PC-3 (cell line): ENCODE results near the gene PRSS16.

ENCODE experiments used
- EZH2 ChIP-seq: fragments of 300-600 bp; sonication (generic); IDR thresholded peaks from one replicate; pipeline ENCODE4 v1.6.1; 2017; ENCODE audit warnings: antibody characterized with exemption, mild to moderate bottlenecking, low read length; ENCODE audit not compliant: unreplicated experiment
- TF ChIP-seq, protein P1 (sequence below): fragments of 300-600 bp; sonication (generic); conservative IDR thresholded peaks from 2 replicates; pipeline ENCODE4 v1.5.1; 2017; ENCODE audit warnings: antibody characterized with exemption, low read depth, mild to moderate bottlenecking, low read length

DNA sequence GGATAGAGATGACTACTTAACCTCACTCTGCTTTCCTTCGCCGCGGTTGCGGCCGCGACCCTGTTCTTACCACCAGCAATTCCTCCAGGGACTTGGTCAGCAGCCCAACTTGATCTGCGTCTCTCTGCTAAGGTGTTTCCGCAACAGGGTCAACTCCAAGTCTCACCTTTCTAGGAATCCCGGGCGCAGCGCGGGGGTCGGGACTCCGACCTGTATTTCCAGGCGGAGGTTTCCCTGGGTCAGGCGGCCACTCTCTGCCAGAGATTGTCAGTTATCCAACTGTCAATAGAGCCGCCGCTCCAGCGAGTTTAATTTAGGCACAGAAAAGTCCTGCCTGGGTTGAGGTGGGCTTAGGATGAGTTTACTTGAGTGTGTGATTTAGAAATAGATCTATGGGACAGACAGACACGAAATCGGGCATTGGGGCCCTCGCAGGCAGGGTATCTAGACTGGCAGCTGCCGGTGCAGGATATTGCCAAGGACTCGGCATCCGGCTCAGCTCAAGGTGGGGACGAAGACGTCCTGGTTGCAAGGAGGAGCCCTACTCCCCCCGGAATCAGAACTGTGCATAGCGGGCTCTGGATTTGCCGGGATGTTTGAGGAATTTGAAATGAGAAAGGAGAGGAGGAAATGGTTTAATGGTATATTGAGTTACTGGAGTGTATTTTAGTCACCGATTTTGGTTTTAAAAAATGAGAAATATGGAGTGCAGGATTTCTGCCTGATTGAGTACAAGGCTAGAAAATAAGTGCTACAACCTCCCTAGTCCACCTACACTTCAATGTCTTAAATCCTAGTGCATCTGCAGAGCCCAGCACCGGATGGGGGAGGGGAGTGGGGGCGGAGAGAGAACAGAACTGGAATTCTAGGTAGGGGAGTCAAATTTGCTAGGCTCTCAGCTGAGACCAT is 40.9 kb downstream of the PRSS16 start:
- TF ChIP-seq, protein P1, sequence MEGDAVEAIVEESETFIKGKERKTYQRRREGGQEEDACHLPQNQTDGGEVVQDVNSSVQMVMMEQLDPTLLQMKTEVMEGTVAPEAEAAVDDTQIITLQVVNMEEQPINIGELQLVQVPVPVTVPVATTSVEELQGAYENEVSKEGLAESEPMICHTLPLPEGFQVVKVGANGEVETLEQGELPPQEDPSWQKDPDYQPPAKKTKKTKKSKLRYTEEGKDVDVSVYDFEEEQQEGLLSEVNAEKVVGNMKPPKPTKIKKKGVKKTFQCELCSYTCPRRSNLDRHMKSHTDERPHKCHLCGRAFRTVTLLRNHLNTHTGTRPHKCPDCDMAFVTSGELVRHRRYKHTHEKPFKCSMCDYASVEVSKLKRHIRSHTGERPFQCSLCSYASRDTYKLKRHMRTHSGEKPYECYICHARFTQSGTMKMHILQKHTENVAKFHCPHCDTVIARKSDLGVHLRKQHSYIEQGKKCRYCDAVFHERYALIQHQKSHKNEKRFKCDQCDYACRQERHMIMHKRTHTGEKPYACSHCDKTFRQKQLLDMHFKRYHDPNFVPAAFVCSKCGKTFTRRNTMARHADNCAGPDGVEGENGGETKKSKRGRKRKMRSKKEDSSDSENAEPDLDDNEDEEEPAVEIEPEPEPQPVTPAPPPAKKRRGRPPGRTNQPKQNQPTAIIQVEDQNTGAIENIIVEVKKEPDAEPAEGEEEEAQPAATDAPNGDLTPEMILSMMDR: no peak
- TF ChIP-seq EZH2: no peak
